NCI-H1092 (cell line): Measurements from ENCODE around the gene IL1F10.

Experiments
- DNase-seq: peaks from one replicate; lab custom pipeline; 2025; lab: John Stamatoyannopoulos, UW

The IL1F10 gene

GRCh38 chr2:113112871-113113270, 45.1 kb downstream of the IL1F10 start:
- no peak for DNase-seq

- no peak for DNase-seq
These were observed 46.0 kb downstream of the IL1F10 start for GRCh38 chr2:113113807-113114206.

GRCh38 chr2:113114224-113114945, 46.6 kb downstream of the IL1F10 start:
- DNase-seq, result no peak

DNA sequence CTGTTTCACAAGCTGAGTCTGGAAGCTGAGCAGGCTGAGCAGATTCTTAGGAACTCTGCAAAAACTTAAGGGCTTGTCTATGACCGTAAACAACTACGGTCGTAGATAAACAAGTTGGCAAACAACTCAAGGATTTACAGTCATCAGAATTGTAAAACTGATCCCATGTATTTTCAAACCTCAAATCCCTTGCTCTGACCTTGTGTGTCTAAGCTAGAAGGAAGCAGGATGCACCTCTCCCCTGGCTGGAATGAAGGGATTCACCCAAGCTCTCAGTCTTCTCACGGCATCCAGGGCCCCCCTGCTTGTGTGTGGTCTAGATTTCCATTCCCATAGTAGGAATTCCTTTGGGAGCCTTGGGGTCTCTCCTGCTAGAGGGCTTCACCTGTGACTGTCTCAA, 47.2 kb downstream of the IL1F10 start:
- no peak for DNase-seq

- DNase-seq, result no peak
These were observed 48.6 kb downstream of the IL1F10 start for GRCh38 chr2:113116100-113116958.

- no peak for DNase-seq
These were observed 49.9 kb downstream of the IL1F10 start for GRCh38 chr2:113117541-113118262.

DNA sequence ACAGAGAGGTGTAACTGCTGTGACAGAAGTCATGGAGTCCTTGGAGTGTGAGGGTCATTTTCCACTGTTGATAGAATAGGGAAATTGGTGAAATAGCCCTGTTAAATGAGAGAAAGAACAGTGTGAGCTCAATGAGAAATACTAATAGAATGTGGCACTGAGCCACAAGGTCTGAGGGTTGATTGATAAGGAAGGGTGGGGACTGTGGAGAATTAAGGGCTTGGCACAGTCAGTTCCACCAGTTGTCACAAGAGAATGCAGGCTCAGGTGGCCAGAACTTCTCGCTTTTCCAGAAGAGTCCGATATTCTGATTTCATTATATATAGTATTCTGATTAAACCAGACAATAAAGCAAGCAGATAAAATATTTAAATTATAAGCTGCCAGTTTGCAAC, 50.5 kb downstream of the IL1F10 start:
- DNase-seq, result no peak

- no peak for DNase-seq
These were observed 51.3 kb downstream of the IL1F10 start for GRCh38 chr2:113119111-113119510.

DNA sequence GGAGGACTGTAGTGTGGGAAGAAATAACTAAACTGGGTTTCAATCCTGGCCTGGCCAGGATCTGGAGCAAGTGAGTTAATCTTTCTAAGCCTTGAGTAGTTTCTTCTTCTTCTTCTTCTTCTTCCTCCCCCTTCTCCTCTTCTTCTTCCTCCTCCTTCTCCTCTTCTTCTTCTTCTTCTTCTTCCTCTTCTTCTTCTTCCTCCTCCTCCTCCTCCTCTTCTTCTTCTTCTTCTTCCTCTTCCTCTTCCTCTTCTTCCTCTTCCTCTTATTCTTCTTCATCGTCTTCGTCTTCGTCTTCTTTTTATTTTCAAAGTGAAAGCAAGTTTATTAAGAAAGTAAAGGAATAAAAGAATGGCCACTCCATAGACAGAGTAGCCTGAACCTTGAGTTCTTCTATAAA, 53.1 kb downstream of the IL1F10 start:
- DNase-seq, result no peak

DNA sequence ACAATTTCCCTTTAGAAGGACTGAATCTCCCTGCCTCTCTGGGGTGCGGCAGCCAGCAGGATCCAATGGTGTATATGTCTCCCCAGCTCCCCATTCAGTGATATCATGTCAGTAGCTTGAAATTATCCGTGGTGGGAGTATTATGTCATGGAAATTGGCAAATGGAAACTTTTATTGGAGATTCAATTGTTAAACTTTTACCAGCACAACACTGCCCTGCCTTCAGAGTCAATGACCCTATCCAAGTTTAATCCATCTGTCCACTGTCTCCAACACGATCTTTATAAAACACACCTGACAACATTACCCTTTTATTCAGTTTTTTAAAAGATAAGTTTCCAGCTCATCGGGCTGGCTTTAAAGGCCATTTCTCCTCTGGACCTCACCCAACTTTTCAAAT, 54.6 kb downstream of the IL1F10 start:
- DNase-seq, result no peak

- DNase-seq, result no peak
These were observed 56.0 kb downstream of the IL1F10 start for GRCh38 chr2:113123726-113124125.

DNA sequence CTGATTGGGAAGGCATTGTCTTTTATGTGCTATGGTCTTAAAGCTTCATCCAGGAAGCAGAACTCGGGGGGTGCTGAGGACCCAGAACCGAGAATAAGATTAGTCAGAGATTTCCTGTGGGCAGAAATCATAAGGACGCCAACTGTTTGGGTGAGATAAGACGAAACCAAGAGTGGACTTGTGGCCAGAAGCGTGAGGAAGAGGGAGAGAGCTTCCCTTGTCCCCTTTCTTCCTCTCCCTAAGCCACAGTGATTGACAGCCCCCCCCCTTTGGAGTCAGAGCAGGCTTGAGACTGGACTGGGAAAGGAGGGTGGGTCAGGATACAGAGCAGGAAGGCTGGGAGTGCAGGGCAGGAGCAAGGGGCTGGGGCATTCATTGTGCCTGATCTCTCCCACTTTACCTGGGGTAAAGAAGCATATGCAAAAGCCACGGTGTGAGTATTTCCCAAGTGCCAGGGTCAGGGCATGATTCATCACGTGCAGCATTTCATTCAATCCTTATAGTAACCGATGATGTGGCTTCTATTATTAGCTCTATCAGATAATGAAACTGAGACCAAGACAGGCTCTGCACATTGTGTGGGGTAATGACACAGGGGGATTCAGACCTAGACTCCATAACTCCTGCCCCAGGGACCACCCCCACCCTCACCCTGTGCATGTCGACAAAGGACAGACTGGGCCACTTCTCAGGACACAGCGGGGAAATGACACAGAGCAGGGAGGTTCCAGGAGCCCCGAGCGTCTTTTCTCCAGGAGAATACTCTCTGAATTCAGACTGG, 56.6 kb downstream of the IL1F10 start:
- no peak for DNase-seq
